GM10266 (cell line): ENCODE data around the gene PTER.

Experiments
- DNase-seq: peaks from one replicate; pipeline ENCODE4 v3.0.0; 2012; ENCODE audit errors: extremely low spot score
- CTCF ChIP-seq: IDR thresholded peaks from 2 replicates; pipeline ENCODE4 v1.5.1; 2012; ENCODE audit warnings: mild to moderate bottlenecking, low read depth; ENCODE audit not compliant: control insufficient read depth, insufficient read depth; ENCODE audit errors: missing control alignments

PTER gene

GRCh38 chr10:16425449-16425848 lies 11.4 kb upstream of the PTER start:
- no peak for TF ChIP-seq CTCF
- DNase-seq = no peak

GRCh38 chr10:16429539-16429938 lies 7.3 kb upstream of the PTER start:
- TF ChIP-seq CTCF = no peak
- no peak for DNase-seq

- no peak for TF ChIP-seq CTCF
- DNase-seq = no peak
Observed at GRCh38 chr10:16436367-16436757, 448 bp upstream of the PTER start.

GRCh38 chr10:16437540-16437894 lies 707 bp downstream of the PTER start:
- no peak for TF ChIP-seq CTCF
- DNase-seq = no peak

- DNase-seq = no peak
- TF ChIP-seq CTCF = no peak
Observed at GRCh38 chr10:16439295-16439694, 2.5 kb downstream of the PTER start.

- no peak for TF ChIP-seq CTCF
- no peak for DNase-seq
Observed at GRCh38 chr10:16440396-16441133, 3.8 kb downstream of the PTER start.

GRCh38 chr10:16441173-16441840 lies 4.5 kb downstream of the PTER start:
- DNase-seq = no peak
- TF ChIP-seq CTCF = no peak
